Cortex of kidney (tissue), 1 donor: ENCODE data around the gene TSACC.
"Not testable (repeated sequence)": the region's sequence is repeated elsewhere in the genome, so short reads cannot be mapped to it uniquely, and the experiment has no call there.

Source experiments
- DNase-seq: peaks from one replicate; lab custom pipeline; 2025; lab: John Stamatoyannopoulos, UW

TSACC gene

GRCh38 chr1:156346636-156347035 is 8.3 kb downstream of the TSACC start:
- no peak for DNase-seq

DNA sequence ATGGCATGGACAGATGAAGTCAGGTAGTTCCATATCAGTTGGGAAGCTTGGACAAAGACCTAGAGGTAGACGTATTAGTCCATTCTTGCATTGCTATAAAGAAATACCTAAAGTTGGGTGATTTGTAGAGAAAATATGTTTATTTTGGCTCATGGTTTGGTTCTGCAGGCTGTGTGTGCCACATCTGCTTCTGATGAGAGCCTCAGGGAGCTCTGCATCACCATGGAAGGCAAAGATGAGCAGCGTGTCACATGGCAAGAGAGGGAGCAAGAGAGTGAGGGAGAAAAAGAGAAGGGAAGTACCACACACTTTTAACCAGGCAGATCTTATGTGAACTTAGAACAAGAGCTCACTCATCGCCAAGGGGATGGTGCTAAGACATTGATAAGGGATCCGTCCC is 9.0 kb downstream of the TSACC start:
- no peak for DNase-seq

DNA sequence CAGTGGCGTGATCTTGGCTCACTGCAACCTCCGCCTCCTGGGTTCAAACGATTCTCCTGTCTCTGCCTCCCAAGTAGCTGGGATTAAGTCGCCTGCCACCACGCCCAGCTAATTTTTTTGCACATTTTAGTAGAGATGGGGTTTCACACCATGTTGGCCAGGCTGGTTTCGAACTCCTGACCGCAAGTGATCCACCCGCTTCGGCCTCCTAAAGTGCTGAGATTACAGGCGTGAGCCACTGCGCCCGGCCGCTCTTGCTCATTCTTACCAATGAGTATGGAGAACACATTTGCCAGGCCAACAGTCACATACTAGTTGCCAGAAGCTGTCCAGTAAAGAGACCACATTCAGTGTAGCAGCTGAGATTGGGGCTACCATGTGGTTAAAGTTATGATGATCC is 14.2 kb downstream of the TSACC start:
- DNase-seq = not testable (repeated sequence)

DNA sequence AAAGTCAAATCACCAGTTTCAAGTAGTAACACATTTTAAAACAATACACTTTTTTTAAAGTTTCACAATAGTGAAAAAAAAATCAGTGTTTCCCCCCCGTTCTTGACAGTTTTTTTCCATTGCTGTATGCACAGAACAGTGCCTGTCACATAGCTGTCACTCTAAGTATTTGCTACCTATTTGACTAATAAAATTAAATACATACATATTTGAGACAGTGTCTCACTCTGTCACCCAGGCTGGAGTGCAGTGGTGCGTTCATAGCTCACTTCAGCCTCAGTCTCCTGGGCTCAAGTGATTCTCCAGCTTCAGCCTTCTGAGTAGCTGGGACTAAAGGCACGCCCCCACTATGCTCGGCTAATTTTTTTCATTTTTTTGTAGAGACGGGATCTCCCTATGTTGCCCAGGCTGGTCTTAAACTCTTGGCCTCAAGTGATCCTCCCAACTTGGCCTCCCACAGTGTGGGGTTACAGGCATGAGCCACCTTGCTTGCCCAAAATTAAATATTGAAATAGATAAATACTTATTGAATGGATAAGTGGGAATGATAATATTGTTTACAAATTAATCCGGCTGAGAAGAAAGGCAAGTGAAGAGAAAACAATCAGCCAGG is 18.0 kb downstream of the TSACC start:
- DNase-seq = no peak

- no peak for DNase-seq
Measured at GRCh38 chr1:156356875-156357534, 18.7 kb downstream of the TSACC start.

- DNase-seq = no peak
Measured at GRCh38 chr1:156357977-156358376, 19.7 kb downstream of the TSACC start.

- DNase-seq = no peak
Measured at GRCh38 chr1:156358641-156359040, 20.3 kb downstream of the TSACC start.

GRCh38 chr1:156359249-156359648 is 20.9 kb downstream of the TSACC start:
- DNase-seq = no peak

GRCh38 chr1:156359973-156360372 is 21.6 kb downstream of the TSACC start:
- DNase-seq = no peak

GRCh38 chr1:156360534-156360933 is 22.2 kb downstream of the TSACC start:
- no peak for DNase-seq

GRCh38 chr1:156365754-156366153 is 27.4 kb downstream of the TSACC start:
- no peak for DNase-seq

- no peak for DNase-seq
Measured at GRCh38 chr1:156366378-156367166, 28.2 kb downstream of the TSACC start.

- no peak for DNase-seq
Measured at GRCh38 chr1:156367383-156368156, 29.2 kb downstream of the TSACC start.

DNA sequence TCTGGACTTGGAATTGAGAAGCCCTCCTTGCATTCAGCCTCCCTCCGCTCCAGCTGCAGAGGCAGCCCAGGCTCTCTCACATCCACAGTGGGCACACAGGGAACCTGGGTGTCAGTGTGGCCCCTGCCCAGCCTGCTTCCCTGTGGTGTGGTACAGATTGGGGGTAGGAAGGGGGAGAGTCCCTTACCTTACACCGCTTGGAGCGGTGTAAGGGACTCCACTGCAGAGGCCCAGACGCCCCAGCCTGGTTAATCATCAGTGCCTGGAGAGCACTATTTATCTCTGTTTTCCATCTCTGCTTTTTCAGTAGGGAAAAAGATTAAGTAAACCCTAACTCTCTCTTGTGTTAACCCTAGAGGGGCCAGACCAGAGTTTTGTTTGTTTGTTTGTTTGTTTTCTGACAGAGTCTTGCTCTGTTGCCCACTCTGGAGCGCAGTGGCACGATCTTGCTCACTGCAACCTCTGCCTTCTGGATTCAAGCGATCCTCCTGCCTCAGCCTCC is 29.9 kb downstream of the TSACC start:
- no peak for DNase-seq

GRCh38 chr1:156368889-156369684 is 30.8 kb downstream of the TSACC start, which contains the start of gene RHBG:
RHBG (plus strand) TSS chr1:156369211; CDS start chr1:156369250, 39 bp downstream.
- no peak for DNase-seq

- DNase-seq = not testable (repeated sequence)
Measured at GRCh38 chr1:156369685-156370286, 31.5 kb downstream of the TSACC start.

DNA sequence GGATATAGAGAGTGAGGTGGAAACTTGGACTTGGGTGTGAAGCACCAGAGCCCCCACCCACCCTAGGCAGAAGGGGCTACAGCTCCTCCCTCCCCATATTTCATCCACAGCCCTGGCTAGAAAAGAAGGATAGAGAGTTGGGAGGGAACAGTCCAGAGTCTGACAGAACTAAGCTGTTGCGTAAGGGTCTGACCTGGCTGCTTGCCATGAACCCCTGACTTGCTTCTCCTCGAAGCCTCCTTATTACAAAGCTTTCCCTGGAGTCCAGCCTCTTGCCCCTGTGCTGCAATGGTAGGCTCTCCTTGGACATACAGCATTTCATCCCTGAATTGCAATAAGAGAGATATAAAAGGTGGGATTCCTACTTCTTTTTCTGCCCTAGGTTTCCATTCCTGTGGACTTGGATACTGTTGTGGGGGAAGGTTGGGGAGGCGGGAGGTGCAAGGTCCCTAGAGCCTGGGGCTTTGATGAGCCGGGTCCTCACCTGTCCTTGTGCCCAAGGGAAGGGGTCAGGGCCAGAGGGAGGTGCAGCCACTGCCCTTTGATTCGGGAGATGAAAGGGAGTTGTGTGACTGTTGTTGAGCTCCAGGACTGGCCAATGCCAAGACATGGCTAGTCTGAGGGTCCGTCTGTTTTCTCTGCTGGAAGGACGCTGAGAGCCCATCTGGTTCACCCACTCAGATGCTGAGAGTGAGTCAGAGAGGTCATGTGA is 33.4 kb downstream of the TSACC start:
- no peak for DNase-seq

DNA sequence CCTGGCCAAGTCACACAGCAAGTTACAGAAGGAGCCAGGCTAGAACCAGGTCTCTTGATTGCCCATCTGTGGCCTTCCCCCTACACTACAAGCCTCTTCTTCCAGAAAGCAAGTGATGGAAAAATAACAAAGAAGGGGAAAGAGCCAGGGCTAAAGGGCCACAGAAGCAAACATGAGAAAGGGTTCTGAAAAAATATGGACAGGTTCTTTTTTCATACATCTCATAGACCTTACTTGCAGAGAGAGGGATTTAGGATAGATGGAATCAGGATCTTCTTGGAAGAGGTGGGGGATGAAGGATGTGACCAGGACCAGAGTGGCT is 33.9 kb downstream of the TSACC start:
- no peak for DNase-seq

- DNase-seq = no peak
Measured at GRCh38 chr1:156372876-156373275, 34.5 kb downstream of the TSACC start.

GRCh38 chr1:156373546-156373945 is 35.2 kb downstream of the TSACC start:
- DNase-seq = no peak
